T-helper 1 cell treated with Interleukin-12 subunit alpha and Interleukin-12 subunit beta and Interleukin-4 antibody, amounts not matched to agents 30 ng/mL and 1 ng/mL, for 36 hours (primary cell): ENCODE measurements around the gene TLCD3A. TPM values are rescaled to one million over a fixed set of nuclear protein-coding genes. Genes with fewer than 3 reads are reported as not detected.
"Not testable (repeated sequence)": the region's sequence is repeated elsewhere in the genome, so short reads cannot be mapped to it uniquely, and the experiment has no call there.

ENCODE experiments used
- intact Hi-C: fragments of 100-400 bp; cut with micrococcal nuclease; formaldehyde crosslinking; loops from one replicate; pipeline ENCODE4 v1.15.1; 2024
- total RNA-seq: library from RNA; stranded (reverse); gene quantifications from 2 replicates; pipeline ENCODE4 v1.2.3, GENCODE V29; 2022

The TLCD3A gene
- 14.3 and 15.2 TPM in 2 replicates for total RNA-seq

GRCh38 chr17:732067-732901 lies at the start of gene TLCD3A:
TLCD3A (plus strand) TSS chr17:732596; CDS start chr17:732648, 52 bp downstream.
- intact Hi-C loops: loop anchor here (5.0 kb wide), 1 partner anchor 265 kb away; the partner anchor contains the start of gene TIMM22

GRCh38 chr17:683040-683439 lies 49.4 kb upstream of the TLCD3A start:
- intact Hi-C loops: no loop called here

GRCh38 chr17:683499-684254 lies 48.7 kb upstream of the TLCD3A start:
- intact Hi-C loops: no loop called here

GRCh38 chr17:685006-685405 lies 47.4 kb upstream of the TLCD3A start:
- intact Hi-C loops: no loop called here

- intact Hi-C loops: loop anchor here (1.0 kb wide), 1 partner anchor 276 kb away; no protein-coding TSS in a partner anchor
Observed at GRCh38 chr17:688100-688989, 44.1 kb upstream of the TLCD3A start.

GRCh38 chr17:689556-690275 lies 42.7 kb upstream of the TLCD3A start:
- intact Hi-C loops: no loop called here

- intact Hi-C loops: no loop called here
Observed at GRCh38 chr17:690361-690760, 42.0 kb upstream of the TLCD3A start.

GRCh38 chr17:691423-691822 lies 41.0 kb upstream of the TLCD3A start:
- intact Hi-C loops: no loop called here

GRCh38 chr17:692116-692515 lies 40.3 kb upstream of the TLCD3A start:
- intact Hi-C loops: no loop called here

GRCh38 chr17:693791-694638 lies 38.4 kb upstream of the TLCD3A start:
- intact Hi-C loops: no loop called here

- intact Hi-C loops: no loop called here
Observed at GRCh38 chr17:696369-696768, 36.0 kb upstream of the TLCD3A start.

GRCh38 chr17:697682-698081 lies 34.7 kb upstream of the TLCD3A start:
- intact Hi-C loops: no loop called here

GRCh38 chr17:698096-698495 lies 34.3 kb upstream of the TLCD3A start:
- intact Hi-C loops: not testable (repeated sequence)

GRCh38 chr17:699345-699744 lies 33.1 kb upstream of the TLCD3A start:
- intact Hi-C loops: no loop called here

GRCh38 chr17:700504-701094 lies 31.8 kb upstream of the TLCD3A start:
- intact Hi-C loops: loop anchor here (1.0 to 2.0 kb wide), 5 partner anchors 281 to 558 kb away; no protein-coding TSS in a partner anchor

- intact Hi-C loops: no loop called here
Observed at GRCh38 chr17:703081-703875, 29.1 kb upstream of the TLCD3A start.

GRCh38 chr17:704111-704864 lies 28.1 kb upstream of the TLCD3A start:
- intact Hi-C loops: no loop called here

- intact Hi-C loops: no loop called here
Observed at GRCh38 chr17:705011-705410, 27.4 kb upstream of the TLCD3A start.
